ENCODE data around the gene SHD. TPM values are rescaled to one million over a fixed set of nuclear protein-coding genes. Genes with fewer than 3 reads are reported as not detected.
"Not testable (repeated sequence)": the region's sequence is repeated elsewhere in the genome, so short reads cannot be mapped to it uniquely, and the experiment has no call there.

Gene SHD
- not detected for total RNA-seq
- polyA plus RNA-seq: not detected
- total RNA-seq: 0 to 0.14 (median 0) reads per million in 6 experiments

GRCh38 chr19:4278419-4279266 lies at the start of gene SHD:
TSS of gene SHD (plus strand) at chr19:4279266. CDS start at chr19:4280064, 798 bp downstream.
- DNase-seq: no peak
- H3K9me3 Mint-ChIP-seq: no peaks in the 10 kb centered on the region
- peaks cover 4 to 26% (median 5%) of the 10 kb centered on the region in 5 donors for H3K27me3 Mint-ChIP-seq
- peak within 1 kb of the TSS; percentile 26 to 86 (median 64) for H3K4me3 Mint-ChIP-seq
- no peak for ATAC-seq
- POLR2A ChIA-PET: interaction anchor here (0.5 to 1.0 kb wide), 3 partner anchors 22 to 1378 kb away, joined by 3 to 4 read pairs (median 3); no protein-coding TSS in a partner anchor
- H3K36me3 Mint-ChIP-seq: no peaks in the 10 kb centered on the region
- H3K27ac Mint-ChIP-seq: peak within 1 kb of the TSS in 2 of 10 donors; percentile 28 to 44
- H3K4me1 Mint-ChIP-seq: peaks cover 3 to 7% (median 6%) of the 10 kb centered on the region in 4 donors

GRCh38 chr19:4230237-4230636 lies 48.8 kb upstream of the SHD start:
- not testable (repeated sequence) for H3K36me3 Mint-ChIP-seq
- POLR2A ChIA-PET: interaction anchor here (0.6 kb wide), 1 partner anchor 10 kb away, joined by 4 read pairs; no protein-coding TSS in a partner anchor

GRCh38 chr19:4231521-4231920 lies 47.5 kb upstream of the SHD start:
- not testable (repeated sequence) for H3K36me3 Mint-ChIP-seq, H3K4me3 Mint-ChIP-seq, H3K4me1 Mint-ChIP-seq, ATAC-seq, H3K27ac Mint-ChIP-seq, H3K9me3 Mint-ChIP-seq, DNase-seq
- POLR2A ChIA-PET: interaction anchor here (1.7 kb wide), 1 partner anchor 16 kb away, joined by 3 read pairs; the partner anchor contains the start of gene YJU2
- H3K27me3 Mint-ChIP-seq: peaks cover 5 to 28% (median 8%) of the 10 kb centered on the region in 5 donors

More at GRCh38 chr19:4230237-4230636, 48.8 kb upstream of the SHD start:
- peaks cover 5 to 27% (median 8%) of the 10 kb centered on the region in 5 donors for H3K27me3 Mint-ChIP-seq
- not testable (repeated sequence) for H3K9me3 Mint-ChIP-seq, H3K4me3 Mint-ChIP-seq, DNase-seq, ATAC-seq, H3K27ac Mint-ChIP-seq, H3K4me1 Mint-ChIP-seq

GRCh38 chr19:4232139-4232538 lies 46.9 kb upstream of the SHD start:
- H3K4me1 Mint-ChIP-seq, DNase-seq, H3K27ac Mint-ChIP-seq, H3K9me3 Mint-ChIP-seq, ATAC-seq, H3K36me3 Mint-ChIP-seq, H3K4me3 Mint-ChIP-seq: not testable (repeated sequence)
- POLR2A ChIA-PET: interaction anchor here (0.7 to 1.7 kb wide), 4 partner anchors 15 to 754 kb away, joined by 3 to 4 read pairs (median 4); partner anchors contain the start of gene YJU2
- peaks cover 5 to 29% (median 8%) of the 10 kb centered on the region in 5 donors for H3K27me3 Mint-ChIP-seq

GRCh38 chr19:4232614-4233281 lies 46.3 kb upstream of the SHD start:
- Mint-ChIP-seq H3K36me3 (no peaks in the 10 kb centered on the region), H3K4me1 (peaks cover 0 to 4% (median 3%) of the 10 kb centered on the region in 4 donors), H3K27ac (no peak overlapping the region), H3K4me3 (no peak overlapping the region), H3K27me3 (peaks cover 5 to 29% (median 8%) of the 10 kb centered on the region in 5 donors), H3K9me3 (no peaks in the 10 kb centered on the region)
- POLR2A ChIA-PET: interaction anchor here (0.7 to 1.7 kb wide), 3 partner anchors 14 to 755 kb away, joined by 3 to 4 read pairs (median 3); partner anchors contain the start of gene YJU2
- ATAC-seq (no peak), DNase-seq (no peak)

- Mint-ChIP-seq H3K27ac (no peak overlapping the region), H3K27me3 (peaks cover 5 to 29% (median 8%) of the 10 kb centered on the region in 5 donors), H3K4me3 (no peak overlapping the region), H3K36me3 (no peaks in the 10 kb centered on the region), H3K4me1 (peaks cover 0 to 4% (median 3%) of the 10 kb centered on the region in 4 donors), H3K9me3 (no peaks in the 10 kb centered on the region)
- peak; percentile 42 to 76 (median 56) for DNase-seq
- POLR2A ChIA-PET: interaction anchor here (1.7 kb wide), 1 partner anchor 14 kb away, joined by 3 read pairs; the partner anchor contains the start of gene YJU2
- ATAC-seq: peak; percentile 72 to 77
Measured at GRCh38 chr19:4233282-4233853, 45.7 kb upstream of the SHD start.

- H3K27me3 Mint-ChIP-seq: peaks cover 5 to 32% (median 8%) of the 10 kb centered on the region in 5 donors
Measured at GRCh38 chr19:4234142-4234861, 44.8 kb upstream of the SHD start.

GRCh38 chr19:4234862-4235201 lies 44.2 kb upstream of the SHD start:
- no peak overlapping the region for H3K27ac Mint-ChIP-seq
- no peaks in the 10 kb centered on the region for H3K36me3 Mint-ChIP-seq
- ATAC-seq (no peak), DNase-seq (no peak)
- peaks cover 0 to 2% (median under 1%) of the 10 kb centered on the region in 4 donors for H3K4me1 Mint-ChIP-seq
- peaks cover 4 to 27% (median 5%) of the 10 kb centered on the region in 5 donors for H3K27me3 Mint-ChIP-seq
- H3K4me3 Mint-ChIP-seq: no peak overlapping the region
- no peaks in the 10 kb centered on the region for H3K9me3 Mint-ChIP-seq
- POLR2A ChIA-PET: interaction anchor here (0.5 kb wide), 1 partner anchor 29 kb away, joined by 4 read pairs; no protein-coding TSS in a partner anchor

More at GRCh38 chr19:4234142-4234861, 44.8 kb upstream of the SHD start:
- Mint-ChIP-seq H3K27ac (peak overlapping the region in 1 of 10 donors; percentile 29), H3K36me3 (no peaks in the 10 kb centered on the region), H3K9me3 (no peaks in the 10 kb centered on the region), H3K4me1 (peaks cover 0 to 4% (median 3%) of the 10 kb centered on the region in 4 donors), H3K4me3 (no peak overlapping the region)
- no peak for ATAC-seq
- POLR2A ChIA-PET: no interaction called here
- no peak for DNase-seq

- ATAC-seq, POLR2A ChIA-PET, DNase-seq, H3K36me3 Mint-ChIP-seq, H3K4me3 Mint-ChIP-seq, H3K9me3 Mint-ChIP-seq, H3K4me1 Mint-ChIP-seq, H3K27ac Mint-ChIP-seq: not testable (repeated sequence)
- H3K27me3 Mint-ChIP-seq: peaks cover 4 to 19% (median 5%) of the 10 kb centered on the region in 5 donors
Measured at GRCh38 chr19:4237510-4237909, 41.6 kb upstream of the SHD start.

- Mint-ChIP-seq H3K27me3 (peaks cover 0 to 12% (median 3%) of the 10 kb centered on the region in 5 donors), H3K27ac (no peak overlapping the region), H3K9me3 (peaks cover 0 to 10% (median 5%) of the 10 kb centered on the region in 9 donors), H3K36me3 (no peaks in the 10 kb centered on the region), H3K4me3 (no peak overlapping the region), H3K4me1 (no peaks in the 10 kb centered on the region)
- DNase-seq: no peak
- POLR2A ChIA-PET: no interaction called here
- ATAC-seq: no peak
Measured at GRCh38 chr19:4238831-4239230, 40.2 kb upstream of the SHD start.

GRCh38 chr19:4241824-4242430 lies 37.1 kb upstream of the SHD start:
- Mint-ChIP-seq H3K4me3 (no peak overlapping the region), H3K36me3 (no peaks in the 10 kb centered on the region), H3K9me3 (peaks cover 0 to 10% (median 5%) of the 10 kb centered on the region in 9 donors), H3K4me1 (peaks cover 3 to 8% (median 6%) of the 10 kb centered on the region in 4 donors), H3K27ac (no peak overlapping the region), H3K27me3 (peaks cover 0 to 3% (median 1%) of the 10 kb centered on the region in 5 donors)
- no peak for DNase-seq
- no peak for ATAC-seq
- POLR2A ChIA-PET: interaction anchor here (0.7 kb wide), 1 partner anchor 462 kb away, joined by 3 read pairs; no protein-coding TSS in a partner anchor
